DOHH2 (cell line): ENCODE measurements around the gene NSD2.

Source experiments
- H3F3A ChIP-seq: fragments of 200-600 bp; sonication (generic), shearing (Covaris generic); 2 replicates; pipeline ENCODE4 v1.6.0; 2016; ENCODE audit warnings: antibody characterized with exemption, mild to moderate bottlenecking; ENCODE audit not compliant: control insufficient read depth, insufficient read depth
- H3K27ac ChIP-seq: fragments of 200-600 bp; sonication (generic); 2 replicates; pipeline ENCODE4 v1.5.1; 2014; ENCODE audit warnings: low read depth, mild to moderate bottlenecking, low read length, moderate library complexity
- H3K27me3 ChIP-seq: fragments of 200-600 bp; sonication (generic); 2 replicates; pipeline ENCODE4 v1.6.1; 2014; ENCODE audit warnings: mild to moderate bottlenecking, low read length, mixed read lengths; ENCODE audit not compliant: control insufficient read depth
- H3K36me3 ChIP-seq: fragments of 200-600 bp; sonication (generic); 2 replicates; pipeline ENCODE4 v1.6.1; 2014; ENCODE audit warnings: mild to moderate bottlenecking, low read length, moderate library complexity, mixed read lengths; ENCODE audit not compliant: control insufficient read depth
- H3K4me1 ChIP-seq: fragments of 200-600 bp; sonication (generic); 2 replicates; pipeline ENCODE4 v1.6.1; 2014; ENCODE audit warnings: mild to moderate bottlenecking, low read length, mixed read lengths; ENCODE audit not compliant: control insufficient read depth
- H3K4me2 ChIP-seq: fragments of 200-600 bp; sonication (generic); 2 replicates; pipeline ENCODE4 v1.6.0; 2014; ENCODE audit warnings: mild to moderate bottlenecking, low read length, moderate library complexity
- H3K4me3 ChIP-seq: fragments of 200-600 bp; sonication (generic); 2 replicates; pipeline ENCODE4 v1.5.1; 2014; ENCODE audit warnings: mild to moderate bottlenecking, low read length, mixed read lengths
- H3K79me2 ChIP-seq: fragments of 200-600 bp; sonication (generic); 2 replicates; pipeline ENCODE4 v1.6.1; 2014; ENCODE audit warnings: mild to moderate bottlenecking, low read length, mixed read lengths; ENCODE audit not compliant: control insufficient read depth
- H3K9me2 ChIP-seq: fragments of 200-600 bp; sonication (generic); replicated peaks from 2 replicates; pipeline ENCODE4 v1.6.1; 2014; ENCODE audit warnings: mild to moderate bottlenecking, low read length, mixed read lengths; ENCODE audit not compliant: control insufficient read depth
- H3K9me3 ChIP-seq: fragments of 200-600 bp; sonication (generic); 2 replicates; pipeline ENCODE4 v1.6.1; 2014; ENCODE audit warnings: antibody characterized with exemption, low read length, mixed read lengths; ENCODE audit not compliant: control insufficient read depth, insufficient read depth
- H4K20me1 ChIP-seq: fragments of 200-600 bp; sonication (generic); 2 replicates; pipeline ENCODE4 v1.6.0; 2014; ENCODE audit warnings: low read depth, mild to moderate bottlenecking, antibody characterized with exemption, low read length, moderate library complexity; ENCODE audit not compliant: control insufficient read depth, insufficient read depth
- EZH2phosphoT487 ChIP-seq: fragments of 200-600 bp; sonication (generic); IDR thresholded peaks from 2 replicates; pipeline ENCODE4 v1.6.1; 2017; ENCODE audit warnings: borderline replicate concordance, mild to moderate bottlenecking, antibody characterized with exemption, low read length, moderate library complexity, mixed read lengths
- TF ChIP-seq, protein P1 (sequence below): fragments of 200-600 bp; sonication (generic); IDR thresholded peaks from one replicate; pipeline ENCODE4 v1.5.1; 2014; ENCODE audit warnings: antibody characterized with exemption, mild to moderate bottlenecking, low read depth, low read length; ENCODE audit not compliant: poor library complexity, severe bottlenecking

NSD2 gene

DNA sequence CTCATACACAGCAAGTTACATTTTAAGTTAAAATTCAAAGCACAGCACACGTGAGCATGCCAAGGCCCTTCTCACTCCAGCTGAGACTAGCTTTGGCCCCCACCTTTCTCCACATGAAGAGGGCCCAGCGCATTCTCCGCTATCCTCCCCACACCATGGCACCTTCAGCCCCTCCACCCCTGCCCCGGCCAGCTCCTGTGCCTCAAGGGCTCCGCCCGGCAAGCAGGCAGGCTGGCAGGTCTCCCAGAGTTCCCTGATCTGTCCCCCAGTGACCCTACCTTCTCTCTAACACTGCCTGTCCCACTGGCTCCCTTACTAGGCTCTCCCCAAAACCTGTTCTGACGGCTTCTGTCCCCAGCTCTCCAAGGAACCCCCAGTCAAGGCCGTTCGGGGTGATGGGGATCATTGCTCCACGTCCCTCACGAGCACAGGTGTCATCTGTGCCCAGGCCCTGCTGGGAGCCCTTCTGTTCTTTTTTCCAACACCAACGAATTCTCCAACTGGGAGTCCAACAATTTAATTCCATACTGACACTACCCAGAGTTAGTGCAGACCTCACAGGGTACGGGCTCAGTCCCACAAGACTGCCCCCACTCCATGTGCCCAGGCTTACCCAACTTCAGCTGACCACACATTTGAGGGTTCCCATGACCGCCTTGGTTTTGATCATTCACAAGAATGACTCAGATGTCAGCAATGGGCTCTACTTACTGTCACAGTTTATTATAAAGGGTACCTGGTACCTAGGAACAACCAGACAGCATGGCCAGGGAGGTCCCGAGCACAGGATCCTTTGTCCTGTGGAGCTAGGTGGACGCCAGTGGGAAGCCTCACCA is 19.4 kb upstream of the NSD2 start:
- H3K4me3 ChIP-seq = no peak overlapping the region
- no peak overlapping the region for H3K4me2 ChIP-seq
- TF ChIP-seq, protein P1, sequence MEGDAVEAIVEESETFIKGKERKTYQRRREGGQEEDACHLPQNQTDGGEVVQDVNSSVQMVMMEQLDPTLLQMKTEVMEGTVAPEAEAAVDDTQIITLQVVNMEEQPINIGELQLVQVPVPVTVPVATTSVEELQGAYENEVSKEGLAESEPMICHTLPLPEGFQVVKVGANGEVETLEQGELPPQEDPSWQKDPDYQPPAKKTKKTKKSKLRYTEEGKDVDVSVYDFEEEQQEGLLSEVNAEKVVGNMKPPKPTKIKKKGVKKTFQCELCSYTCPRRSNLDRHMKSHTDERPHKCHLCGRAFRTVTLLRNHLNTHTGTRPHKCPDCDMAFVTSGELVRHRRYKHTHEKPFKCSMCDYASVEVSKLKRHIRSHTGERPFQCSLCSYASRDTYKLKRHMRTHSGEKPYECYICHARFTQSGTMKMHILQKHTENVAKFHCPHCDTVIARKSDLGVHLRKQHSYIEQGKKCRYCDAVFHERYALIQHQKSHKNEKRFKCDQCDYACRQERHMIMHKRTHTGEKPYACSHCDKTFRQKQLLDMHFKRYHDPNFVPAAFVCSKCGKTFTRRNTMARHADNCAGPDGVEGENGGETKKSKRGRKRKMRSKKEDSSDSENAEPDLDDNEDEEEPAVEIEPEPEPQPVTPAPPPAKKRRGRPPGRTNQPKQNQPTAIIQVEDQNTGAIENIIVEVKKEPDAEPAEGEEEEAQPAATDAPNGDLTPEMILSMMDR = no peak
- TF ChIP-seq EZH2phosphoT487 = no peak
- H3F3A ChIP-seq = no peaks in the 10 kb centered on the region
- H3K36me3 ChIP-seq = peaks cover 44% of the 10 kb centered on the region
- no peaks in the 10 kb centered on the region for H3K9me2 ChIP-seq
- H3K27ac ChIP-seq = no peak overlapping the region
- H3K4me1 ChIP-seq = peaks cover 11% of the 10 kb centered on the region
- H3K9me3 ChIP-seq = no peaks in the 10 kb centered on the region
- H3K79me2 ChIP-seq = peaks cover 84% of the 10 kb centered on the region
- H3K27me3 ChIP-seq = no peaks in the 10 kb centered on the region
- peaks cover 18% of the 10 kb centered on the region for H4K20me1 ChIP-seq

DNA sequence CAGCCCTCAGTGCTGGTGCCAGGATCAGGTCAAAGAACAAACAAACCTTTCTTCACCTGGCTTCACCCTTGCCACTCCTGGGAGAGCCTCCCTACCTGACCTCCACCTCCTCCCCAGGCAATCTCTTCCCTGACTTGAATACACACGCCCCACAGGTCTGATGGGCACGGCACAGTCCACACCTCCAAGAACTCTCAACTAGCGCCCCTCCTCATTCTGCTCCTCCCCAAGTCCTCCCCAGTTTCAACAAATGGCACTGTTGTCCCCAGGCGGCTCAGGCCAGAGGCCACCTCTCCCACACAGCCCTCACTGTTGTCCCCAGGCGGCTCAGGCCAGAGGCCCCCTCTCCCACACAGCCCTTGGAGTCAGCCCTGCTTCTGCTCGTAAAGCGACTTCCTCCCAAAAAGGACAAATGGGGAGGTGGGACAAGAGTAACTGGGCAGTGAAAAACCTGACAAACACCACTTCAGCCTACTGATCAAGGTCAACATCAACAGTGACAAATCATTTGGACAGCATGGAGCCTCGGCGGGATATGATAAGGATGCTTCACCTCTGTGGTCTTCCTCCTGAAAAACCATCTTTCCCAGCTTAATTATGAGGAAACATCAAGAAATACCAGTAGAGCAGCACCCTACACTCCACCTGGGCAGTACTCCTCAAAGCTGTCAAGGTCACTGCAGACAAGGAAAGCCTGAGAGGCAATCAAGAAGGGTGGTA is 18.1 kb upstream of the NSD2 start:
- Histone ChIP-seq H3K4me2 (no peak overlapping the region), H4K20me1 (peaks cover 18% of the 10 kb centered on the region)

DNA sequence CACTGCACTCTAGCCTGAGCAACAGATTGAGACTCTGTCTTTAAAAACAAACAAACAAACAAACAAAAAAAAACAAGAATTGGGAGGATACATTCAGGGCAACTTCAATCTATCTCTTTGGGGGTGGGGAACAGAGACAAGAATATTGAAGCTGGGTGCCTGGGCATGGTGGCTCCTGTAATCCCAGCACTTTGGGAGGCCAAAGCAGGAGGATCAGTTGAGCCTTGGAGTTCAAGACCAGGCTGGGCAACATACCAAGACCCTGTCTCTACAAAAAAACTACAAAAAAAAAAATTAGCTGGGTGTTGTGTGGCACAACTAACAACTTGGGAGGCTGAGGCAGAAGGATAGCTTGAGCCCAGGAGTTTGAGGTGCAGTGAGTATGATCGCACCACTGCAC is 16.4 kb upstream of the NSD2 start:
- Histone ChIP-seq H3K27me3 (no peaks in the 10 kb centered on the region), H3K9me3 (no peaks in the 10 kb centered on the region), H3K79me2 (peaks cover 80% of the 10 kb centered on the region), H3K36me3 (peaks cover 36% of the 10 kb centered on the region), H3F3A (0 out of 2 replicates have a peak, but pooled peaks cover 4% of the 10 kb centered on the region), H3K9me2 (no peaks in the 10 kb centered on the region), H3K4me1 (peaks cover 34% of the 10 kb centered on the region), H4K20me1 (peaks cover 18% of the 10 kb centered on the region), H3K4me3 (peak overlapping the region; percentile 98), H3K4me2 (peak overlapping the region; percentile 99), H3K27ac (no peak overlapping the region)
- no peak for TF ChIP-seq EZH2phosphoT487
- TF ChIP-seq, protein P1 = no peak

More for the DNA sequence above, 18.1 kb upstream of the NSD2 start:
- Histone ChIP-seq H3K27ac (no peak overlapping the region), H3K9me3 (no peaks in the 10 kb centered on the region), H3K4me3 (no peak overlapping the region), H3K4me1 (peaks cover 22% of the 10 kb centered on the region), H3F3A (no peaks in the 10 kb centered on the region), H3K79me2 (peaks cover 91% of the 10 kb centered on the region), H3K36me3 (peaks cover 41% of the 10 kb centered on the region), H3K9me2 (no peaks in the 10 kb centered on the region), H3K27me3 (no peaks in the 10 kb centered on the region)
- TF ChIP-seq, protein P1 = no peak
- no peak for TF ChIP-seq EZH2phosphoT487
